NCI-H748 treated with DMSO at 0.1 percent for 48 hours (cell line): ENCODE data around the gene RGS12.

Source experiments
- DNase-seq: peaks from one replicate; lab custom pipeline; 2025; lab: John Stamatoyannopoulos, UW

RGS12 gene

DNA sequence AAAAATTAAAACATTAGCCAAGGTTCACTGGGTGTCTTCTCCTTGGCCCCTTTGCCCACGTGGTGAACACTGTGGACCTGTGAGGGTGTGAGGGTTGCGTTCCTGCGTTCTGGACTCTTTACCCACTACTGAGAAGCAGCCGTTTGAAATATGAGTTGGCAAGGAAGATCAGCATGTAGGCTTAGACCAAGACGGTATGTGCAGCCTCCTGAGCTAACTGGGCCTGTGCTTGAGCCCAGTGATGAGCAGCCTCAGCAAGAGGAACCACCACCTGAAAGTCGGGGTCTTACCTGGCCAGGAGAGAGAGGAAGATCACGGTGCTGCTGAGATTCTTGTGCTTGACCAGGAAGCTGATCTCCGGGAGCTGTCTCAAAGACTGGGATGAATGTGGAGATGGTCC is 19.5 kb downstream of the RGS12 start:
- DNase-seq, result no peak

DNA sequence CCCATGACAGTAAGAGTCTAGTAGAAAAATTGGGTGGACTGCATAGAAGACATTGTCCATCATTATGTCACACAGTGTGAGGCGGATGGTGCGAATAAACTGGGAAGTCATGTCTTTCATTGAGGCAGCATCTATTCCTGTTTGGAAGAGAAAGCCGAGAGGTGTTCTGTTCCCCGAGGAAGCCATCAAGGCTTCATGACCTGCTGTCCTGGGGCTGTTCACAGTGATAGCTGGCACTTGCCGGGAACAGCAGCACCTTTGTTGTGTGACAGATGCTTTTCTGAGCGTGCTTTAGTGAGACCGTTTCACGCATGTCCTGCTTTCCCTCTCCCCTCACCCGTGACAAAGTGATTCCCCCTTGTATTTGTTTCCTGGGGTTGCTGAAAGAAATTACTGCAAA is 20.3 kb downstream of the RGS12 start:
- no peak for DNase-seq

DNA sequence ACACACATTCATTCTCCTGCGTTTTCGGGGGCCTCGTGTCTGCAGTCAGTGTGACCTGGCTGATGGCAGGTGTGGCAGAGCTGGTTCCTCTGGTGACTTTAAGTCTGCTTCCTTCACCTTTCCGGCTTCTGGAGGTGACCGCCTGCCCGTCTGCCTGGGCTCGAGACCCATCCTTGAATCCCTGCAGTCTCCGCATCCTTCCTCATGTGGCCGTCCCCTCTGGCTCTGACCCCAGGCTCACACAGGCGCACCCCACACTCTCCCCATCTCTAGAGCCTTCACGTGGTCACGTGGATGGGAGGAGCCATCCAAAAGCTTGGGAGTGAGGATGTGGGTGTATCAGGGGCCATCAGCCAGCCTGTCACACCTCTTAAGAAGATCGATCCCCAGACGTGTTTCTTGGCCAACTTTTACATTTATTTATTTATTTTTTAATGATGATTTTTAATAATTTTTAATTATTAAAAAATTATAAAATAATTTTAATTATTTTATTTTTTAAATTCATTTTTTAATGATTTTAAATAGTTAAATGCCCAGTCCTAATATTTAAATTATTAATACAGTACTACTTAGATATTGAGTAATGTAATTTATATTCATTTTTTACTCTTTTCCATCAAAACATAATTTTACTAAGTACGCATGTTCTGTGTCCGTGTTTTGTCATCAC is 20.9 kb downstream of the RGS12 start:
- no peak for DNase-seq

DNA sequence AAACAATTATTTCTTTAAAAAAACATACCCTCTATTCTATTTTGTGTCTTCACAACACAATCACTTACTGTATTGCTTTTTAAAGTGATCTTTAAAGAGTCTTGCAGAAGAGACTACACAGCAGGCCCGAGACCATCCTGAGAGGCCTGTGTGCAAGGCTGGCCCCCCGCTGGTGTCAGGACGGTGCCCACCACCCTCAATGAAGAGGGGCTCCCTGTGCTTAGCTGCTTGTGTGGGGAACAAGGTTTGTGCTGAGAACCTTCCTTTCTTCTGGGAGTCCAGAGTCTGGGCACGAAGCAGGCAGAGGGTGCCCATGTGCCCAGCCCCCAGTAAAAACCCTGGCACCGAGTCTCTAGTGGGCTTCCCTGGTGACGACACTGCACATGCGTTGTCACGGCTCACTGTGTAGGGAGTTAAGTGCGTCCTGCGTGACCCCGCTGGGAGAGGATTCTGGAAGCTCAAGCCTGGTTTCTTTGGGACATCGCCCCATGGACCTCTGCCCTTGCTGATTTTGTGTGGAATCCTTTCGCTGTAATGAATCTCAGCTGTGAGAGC is 22.0 kb downstream of the RGS12 start:
- no peak for DNase-seq

DNA sequence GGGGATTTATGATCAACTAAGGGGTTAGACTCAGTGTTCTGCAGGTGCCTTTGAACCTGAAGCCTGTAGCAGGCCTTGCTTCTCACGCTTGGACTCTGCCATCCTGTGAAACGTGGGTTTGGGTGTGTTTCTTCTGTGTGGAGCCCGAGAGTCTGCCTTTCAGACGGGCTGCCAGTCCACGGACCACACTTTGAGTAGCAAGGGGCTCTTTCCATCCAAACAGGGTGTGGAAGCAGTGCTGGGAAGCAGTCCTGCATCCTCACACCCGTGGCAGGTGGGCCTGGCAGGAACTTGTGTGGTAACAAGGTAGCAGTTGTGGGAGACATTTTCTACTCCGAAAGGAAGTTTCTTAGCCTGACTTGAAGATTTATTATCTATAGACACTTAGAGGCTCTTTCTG is 22.7 kb downstream of the RGS12 start:
- DNase-seq, result no peak

DNA sequence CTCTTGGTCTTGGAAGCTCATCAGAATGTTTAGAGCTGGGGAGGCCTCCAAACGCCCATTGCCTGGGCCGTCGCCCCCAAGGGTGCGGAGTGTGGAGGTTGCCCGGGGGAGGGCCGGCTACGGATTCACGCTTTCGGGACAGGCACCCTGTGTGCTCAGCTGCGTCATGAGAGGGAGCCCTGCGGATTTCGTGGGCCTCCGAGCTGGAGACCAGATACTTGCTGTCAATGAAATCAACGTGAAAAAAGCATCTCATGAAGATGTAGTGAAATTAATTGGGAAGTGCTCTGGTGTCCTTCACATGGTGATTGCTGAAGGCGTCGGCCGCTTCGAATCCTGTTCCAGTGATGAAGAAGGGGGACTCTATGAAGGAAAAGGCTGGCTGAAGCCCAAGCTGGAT is 23.3 kb downstream of the RGS12 start:
- DNase-seq, result no peak

DNA sequence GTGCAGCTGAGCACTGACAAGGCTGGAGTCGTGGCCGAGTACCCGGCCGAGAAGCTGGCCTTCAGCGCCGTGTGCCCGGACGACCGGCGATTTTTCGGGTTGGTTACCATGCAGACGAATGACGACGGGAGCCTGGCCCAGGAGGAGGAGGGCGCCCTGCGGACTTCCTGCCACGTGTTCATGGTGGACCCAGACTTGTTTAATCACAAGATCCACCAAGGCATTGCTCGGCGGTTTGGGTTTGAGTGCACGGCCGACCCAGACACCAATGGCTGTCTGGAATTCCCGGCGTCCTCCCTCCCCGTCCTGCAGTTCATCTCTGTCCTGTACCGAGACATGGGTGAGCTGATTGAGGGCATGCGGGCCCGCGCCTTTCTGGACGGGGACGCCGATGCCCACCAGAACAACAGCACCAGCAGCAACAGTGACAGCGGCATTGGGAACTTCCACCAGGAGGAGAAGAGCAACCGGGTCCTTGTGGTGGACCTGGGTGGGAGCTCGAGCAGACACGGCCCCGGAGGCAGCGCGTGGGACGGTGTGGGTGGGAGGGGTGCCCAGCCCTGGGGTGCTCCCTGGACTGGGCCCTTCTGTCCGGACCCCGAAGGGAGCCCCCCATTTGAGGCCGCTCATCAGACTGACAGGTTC is 24.3 kb downstream of the RGS12 start:
- no peak for DNase-seq

DNA sequence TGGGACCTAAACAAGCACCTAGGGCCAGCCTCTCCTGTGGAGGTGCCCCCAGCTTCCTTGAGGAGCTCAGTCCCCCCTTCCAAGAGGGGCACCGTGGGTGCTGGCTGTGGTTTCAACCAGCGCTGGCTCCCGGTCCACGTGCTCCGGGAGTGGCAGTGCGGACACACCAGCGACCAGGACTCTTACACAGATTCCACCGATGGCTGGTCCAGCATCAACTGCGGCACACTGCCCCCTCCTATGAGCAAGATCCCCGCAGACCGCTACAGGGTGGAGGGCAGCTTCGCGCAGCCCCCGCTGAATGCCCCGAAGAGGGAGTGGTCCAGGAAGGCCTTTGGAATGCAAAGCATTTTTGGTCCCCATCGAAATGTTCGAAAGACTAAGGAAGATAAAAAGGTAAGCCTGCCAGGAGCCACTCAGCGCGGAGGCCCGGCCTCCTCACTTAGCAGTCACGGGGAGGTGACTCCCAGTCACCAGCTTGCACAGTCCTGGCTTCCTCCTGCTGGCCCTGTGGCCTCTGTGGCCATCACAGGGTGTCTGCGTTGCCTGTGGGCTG is 24.9 kb downstream of the RGS12 start:
- DNase-seq, result no peak

DNA sequence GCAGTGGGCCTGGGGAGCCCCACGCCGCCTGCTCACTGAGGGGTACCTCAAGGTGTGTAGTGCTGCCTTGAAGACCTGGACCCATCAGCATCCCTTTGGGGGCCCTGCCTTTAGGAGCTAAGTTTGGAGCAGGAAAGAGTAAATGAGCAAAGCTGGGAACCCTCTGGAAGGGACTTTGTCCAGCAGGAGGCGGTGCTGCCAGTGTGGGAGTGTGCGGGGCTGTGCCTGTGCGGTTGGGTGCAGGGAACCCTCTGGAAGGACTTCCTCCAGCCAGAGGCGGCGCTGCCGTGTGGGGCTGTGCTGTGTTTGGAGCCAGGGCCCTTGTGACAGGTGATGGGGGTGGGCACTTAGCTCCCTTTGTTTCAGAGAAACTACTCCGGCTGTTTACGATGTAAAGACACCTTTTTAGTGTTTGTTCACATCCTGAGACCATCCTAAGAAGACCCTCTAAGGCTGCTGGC is 25.8 kb downstream of the RGS12 start:
- no peak for DNase-seq

DNA sequence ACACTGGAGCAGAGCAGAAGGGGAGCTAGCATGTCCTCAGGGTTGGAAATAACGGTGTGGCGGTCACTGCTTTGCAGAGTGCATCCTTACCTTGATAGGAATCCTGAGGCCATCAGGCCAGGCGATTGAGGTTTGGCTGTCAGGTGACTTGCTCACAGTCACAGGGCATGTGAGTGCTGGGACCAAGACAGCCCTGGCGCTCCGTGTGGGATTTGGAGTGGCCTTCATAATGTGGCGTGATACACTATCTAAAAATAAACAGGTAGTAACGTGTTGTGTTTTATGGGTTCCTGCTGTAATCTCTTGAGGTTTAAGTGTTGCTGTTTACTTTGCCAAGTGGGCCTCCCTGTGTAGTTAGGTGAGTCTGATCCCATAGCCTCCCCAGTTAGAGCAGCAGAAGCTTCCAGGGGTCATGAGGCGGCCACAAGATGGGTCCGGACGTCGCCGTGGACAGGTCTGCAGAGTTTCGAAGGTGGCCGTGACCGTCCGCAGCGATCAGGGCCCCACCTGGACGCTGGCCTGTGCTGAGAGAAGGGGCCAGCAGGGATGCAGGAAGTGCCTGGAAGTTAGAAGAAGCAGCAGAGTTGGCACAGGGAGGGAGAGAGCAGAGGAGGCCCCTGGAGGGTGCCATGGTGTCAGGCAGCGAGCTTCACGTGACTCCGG is 27.7 kb downstream of the RGS12 start:
- no peak for DNase-seq

DNA sequence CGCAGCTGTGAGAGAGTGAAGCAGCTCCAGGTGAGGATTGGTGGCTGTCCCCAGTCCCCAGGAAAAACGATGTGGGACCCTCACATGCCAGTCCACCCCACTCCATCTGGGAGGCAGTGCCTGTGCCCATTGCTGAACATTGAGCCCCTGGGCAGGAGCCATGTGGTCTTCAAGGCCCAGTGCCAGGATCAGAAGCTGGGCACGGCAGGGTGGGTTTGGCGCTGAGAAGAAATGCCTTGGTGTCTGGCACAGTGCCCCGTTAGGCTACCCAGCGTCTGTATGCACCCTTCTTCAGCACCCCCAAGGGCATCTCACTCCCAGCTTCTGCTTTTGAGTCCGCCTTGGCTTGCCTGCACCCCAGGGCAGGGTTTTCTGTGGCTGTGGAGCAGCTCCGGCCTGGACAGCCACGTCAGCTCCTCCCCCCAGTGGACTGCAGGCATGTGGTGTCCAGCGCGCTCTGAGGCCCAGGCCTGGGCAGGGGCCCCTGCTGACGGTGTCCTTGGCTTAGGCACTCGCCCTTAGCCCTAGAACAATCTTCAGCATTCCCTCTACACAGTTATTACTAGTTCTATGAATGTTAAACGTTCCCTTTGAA is 28.6 kb downstream of the RGS12 start:
- DNase-seq, result no peak

DNA sequence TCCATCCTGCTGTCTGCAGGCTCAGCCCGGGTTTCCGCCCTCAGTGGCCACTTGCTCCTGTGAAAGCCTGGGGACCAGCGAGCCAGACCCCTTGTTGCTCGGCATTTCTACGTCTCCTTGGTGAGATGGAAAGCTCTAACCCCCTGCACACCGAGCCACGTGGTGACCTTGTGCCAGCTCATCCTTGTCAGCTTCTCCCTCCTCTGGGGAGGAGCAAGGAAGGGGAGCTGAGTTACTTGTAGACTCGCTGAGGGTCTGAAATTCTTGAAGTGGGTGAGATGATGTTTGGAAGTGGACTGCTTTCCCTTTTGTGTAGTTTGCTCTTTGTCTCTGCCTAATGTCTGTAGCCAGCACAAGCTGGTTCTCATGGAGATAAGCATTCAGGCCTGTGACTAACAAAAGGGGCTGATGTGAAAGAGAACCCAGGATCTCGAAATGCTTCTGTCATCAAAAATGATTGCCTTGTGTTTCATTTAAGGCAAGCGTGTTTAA is 29.3 kb downstream of the RGS12 start:
- no peak for DNase-seq

DNA sequence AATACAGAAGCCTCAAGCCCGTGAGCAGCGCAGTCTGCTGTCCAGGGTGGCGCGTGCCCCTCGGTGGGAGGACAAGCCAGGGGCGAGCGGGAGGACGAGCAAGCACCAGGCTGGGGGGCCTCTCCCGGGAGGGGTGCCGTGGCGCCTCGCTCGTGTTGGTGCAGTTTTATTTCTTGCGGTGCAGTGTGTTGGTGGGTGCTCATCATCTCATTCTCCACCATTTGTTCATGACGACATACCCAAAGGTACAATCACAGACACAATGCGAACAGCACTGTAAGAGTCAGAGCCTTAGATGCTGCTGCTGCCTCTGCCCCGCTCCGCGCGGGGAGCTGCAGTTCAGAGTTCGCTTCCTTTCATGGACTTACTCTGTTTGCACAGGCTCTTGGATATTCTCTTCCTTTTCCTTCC is 30.3 kb downstream of the RGS12 start:
- DNase-seq, result no peak

DNA sequence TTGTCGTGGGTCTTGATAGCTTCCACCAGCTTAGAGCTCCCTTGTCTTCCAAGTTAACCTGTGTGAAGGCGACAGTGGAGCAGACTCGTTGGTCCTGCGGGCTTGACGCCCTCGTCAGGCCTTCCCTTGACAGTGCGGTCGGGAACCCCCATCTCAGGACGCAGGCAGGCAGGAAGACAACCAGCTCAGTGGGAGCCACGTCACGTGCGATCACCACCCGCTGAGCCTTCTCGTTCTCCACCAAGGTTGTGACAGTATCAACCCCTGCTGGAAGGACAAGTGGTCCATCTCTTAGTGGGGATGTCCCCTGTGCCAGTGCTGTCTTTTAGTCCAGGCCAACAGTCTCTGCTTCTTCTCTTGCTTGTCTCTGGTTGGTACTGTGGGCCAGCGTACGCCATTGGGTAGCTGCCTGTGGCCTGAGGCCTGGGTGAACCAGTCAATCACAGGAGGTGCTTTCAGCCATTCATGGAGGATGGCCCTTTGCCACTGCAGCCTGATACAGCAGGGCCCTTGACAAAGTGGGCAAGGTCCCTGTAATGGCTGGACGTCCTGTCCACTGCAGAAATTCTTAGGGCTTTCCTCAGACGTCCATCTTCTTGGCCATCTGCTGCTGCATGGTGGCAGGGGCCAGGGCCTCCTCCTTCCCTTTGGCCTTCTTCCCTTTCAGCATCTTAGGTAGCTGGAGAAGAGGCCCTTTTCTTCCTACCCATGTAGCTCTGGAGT is 31.4 kb downstream of the RGS12 start:
- DNase-seq, result no peak

DNA sequence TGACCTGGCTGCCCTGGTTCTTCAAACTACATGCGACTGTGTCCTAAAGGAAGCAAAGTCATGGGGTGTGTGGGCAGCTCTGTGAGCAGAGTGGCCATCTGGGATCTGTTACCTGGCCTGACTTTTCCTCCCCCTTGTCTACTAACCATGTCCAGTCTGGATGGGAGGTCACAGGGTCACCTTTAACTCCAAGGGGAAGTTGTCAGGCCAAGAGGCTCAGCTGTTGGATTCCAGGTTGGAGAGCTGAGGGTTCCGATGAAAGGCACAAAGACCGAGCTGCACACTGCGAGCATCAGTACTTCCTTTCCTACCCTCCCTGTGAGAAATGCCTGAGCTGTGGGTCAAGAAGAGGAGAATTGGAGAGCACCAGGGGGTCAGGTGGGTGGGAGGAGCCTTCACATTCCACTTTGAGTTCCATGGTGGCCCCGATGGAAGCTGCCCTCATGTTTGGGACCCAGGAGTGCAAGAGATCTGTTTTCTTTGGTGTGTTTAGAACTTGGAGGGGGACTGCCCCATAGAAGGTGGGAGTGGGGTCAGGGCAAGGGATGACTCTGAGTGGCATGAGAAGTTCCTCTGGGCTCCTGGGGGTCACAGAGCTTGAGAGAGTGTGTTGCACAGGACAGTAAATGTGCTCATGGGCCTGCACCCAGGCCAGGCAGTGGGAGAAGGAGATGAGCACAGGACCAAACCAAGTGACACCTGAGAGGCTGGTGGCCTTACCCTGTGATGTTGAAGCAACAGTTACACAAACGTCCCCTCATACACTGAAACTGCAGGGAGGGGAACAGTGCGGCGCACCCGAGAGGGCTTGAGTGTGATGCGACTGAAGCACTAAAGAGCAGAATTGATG is 36.2 kb downstream of the RGS12 start:
- no peak for DNase-seq

DNA sequence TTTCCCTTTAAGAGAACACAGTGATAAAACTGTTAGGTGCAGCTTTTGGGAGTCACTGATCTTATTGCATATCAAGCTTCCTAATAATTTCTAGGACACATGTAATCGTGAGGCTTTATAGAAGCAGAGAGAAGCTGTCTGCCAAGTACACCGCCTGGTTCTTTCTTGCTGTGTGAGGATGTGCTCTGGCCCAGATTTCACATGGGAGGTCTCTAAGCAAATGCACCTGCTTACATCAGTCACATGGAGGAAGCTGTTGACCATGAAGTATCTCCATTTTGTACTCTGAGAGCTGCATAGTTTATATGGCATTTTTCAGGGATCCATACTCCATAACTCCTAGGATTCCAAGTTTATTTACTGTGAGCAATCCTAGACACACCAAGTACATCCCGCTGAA is 37.1 kb downstream of the RGS12 start:
- no peak for DNase-seq

DNA sequence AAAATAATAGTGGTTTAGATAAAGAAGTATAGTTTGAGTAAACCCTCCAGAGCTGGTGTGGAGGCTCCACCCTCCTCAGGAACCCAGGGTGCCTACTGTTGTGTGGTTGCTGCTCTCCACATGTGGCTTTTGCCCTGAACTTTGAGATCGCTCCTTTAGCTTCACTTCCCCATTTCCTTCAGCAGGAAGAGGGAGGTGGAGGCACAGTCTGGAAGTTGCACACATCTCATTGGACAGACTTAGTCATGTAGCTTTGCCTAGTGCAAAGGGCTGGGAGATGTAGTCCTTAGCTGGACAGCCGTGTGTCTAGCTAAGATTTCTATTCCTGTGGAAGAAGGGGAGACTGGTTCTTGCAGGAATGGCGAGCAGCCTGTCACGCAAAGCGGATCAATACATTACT is 37.9 kb downstream of the RGS12 start:
- DNase-seq, result no peak

DNA sequence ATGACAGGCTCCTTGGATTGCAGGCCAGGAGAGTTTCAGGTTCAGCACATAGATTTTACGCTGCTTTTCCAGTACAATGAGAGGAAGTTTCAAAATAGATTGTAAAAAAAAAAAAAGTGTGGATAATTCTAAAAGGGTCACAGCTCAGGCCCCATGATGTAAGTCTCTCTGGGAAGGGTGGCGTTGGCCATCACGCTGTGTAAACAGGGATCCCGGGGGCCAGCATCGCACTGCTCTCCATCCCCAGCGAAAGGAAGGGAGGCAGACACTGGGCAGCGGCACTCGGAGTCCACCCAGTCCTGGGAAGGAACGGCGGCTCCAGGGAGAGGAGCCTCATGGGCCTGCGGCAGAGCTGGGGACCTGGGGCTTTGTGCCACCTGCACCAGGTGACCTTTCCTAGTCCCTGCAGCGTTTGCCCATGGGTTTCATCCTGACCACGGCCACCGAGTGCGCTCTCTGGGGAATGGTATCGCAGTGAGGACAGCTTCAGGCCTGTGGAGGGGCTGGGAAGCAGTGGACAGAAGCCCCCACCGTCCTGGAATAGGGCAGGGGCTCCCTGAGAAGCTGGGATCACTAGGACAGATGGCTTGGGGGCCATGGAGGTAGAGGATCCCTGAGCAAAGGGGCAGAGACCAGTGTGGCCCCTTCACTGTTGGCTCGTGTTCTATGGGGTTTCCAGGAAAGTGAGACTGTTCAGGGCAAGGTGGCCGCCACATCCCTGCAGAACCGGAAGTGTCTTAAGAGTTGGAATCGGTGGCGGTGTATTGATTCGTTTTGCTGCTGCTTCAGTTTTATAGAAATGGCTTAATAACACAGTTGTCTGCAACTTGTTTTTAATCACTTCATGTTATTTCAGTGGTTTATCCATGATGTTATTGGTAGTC is 38.9 kb downstream of the RGS12 start:
- DNase-seq, result no peak

DNA sequence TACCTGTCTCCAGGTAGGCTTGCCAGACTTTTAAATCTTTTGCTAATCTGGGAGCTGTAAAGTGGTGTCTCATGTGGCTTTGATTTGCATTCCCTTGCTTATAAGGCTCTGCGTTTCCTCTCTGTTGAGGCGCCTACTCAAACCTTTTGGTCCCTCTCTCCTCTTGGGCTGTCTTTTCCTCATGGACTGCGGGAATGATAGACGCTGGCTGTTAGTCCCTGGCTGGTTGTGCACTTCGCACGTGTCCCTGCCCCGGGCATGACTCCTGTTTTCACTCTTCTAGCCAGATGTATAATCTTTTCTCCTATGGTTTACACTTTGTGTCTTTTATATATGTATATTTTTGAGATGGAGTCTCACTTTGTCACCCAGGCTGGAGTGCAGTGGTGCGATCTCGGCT is 39.7 kb downstream of the RGS12 start:
- no peak for DNase-seq

DNA sequence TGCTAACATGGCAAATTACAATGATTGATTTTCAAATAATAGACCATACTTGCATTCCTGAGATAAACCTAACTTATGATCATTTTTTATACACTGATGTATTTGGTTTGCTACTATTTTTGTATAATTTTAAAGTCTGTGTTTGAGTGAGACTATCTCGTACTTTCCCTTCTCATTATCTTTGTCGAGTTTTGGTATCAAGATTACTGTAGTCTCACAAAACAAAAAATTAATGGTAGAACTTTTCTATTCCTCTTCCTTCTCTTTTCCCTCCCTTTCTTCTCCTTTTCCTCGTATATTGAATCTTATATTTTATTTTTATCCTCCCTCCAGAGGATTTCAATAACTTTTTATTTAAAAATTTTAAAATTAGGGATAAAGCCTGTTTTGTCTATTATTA is 41.5 kb downstream of the RGS12 start:
- no peak for DNase-seq
